ENCODE results near the gene TAAR1. TPM values are rescaled to one million over a fixed set of nuclear protein-coding genes. Genes with fewer than 3 reads are reported as not detected.

The TAAR1 gene, protein sequence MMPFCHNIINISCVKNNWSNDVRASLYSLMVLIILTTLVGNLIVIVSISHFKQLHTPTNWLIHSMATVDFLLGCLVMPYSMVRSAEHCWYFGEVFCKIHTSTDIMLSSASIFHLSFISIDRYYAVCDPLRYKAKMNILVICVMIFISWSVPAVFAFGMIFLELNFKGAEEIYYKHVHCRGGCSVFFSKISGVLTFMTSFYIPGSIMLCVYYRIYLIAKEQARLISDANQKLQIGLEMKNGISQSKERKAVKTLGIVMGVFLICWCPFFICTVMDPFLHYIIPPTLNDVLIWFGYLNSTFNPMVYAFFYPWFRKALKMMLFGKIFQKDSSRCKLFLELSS
- total RNA-seq (2022; extraction: Qiagen RNA extraction) = not detected in 5 replicates

GRCh38 chr6:132659082-132659481, at the start of gene TAAR1:
TAAR1 (minus strand) TSS chr6:132659182; CDS start chr6:132646003, 13,179 bp downstream.

DNA sequence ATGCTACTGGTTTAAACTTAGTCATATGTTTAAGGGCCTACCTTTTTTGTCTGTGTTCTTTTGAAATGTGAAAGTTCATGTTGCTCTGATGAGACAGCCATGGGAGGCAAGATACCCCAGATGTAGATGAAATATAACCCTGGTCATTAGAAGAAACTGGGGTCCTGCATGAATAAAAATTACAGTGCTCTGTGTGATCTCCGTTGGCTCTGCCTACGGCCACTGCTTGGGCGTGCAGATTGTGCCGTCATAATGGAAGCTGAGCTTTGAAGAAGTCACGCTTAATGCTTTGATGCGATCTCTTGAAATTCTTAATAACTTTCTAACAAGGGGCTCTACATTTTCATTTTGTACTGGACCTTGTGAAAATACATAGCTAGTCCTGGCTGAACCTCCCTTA, 34.8 kb downstream of the TAAR1 start, which contains the start of gene TAAR2:
Gene TAAR2, minus strand, starts transcription at position 101 of the 400 bp plus-strand sequence. Its CDS starts 0 bp downstream, at position 101.

Other genes with a start within 250 kb of the TAAR1 start
- 17.8 to 26.8 TPM (median 22.9 TPM) in 5 replicates for gene STX7, start 146.1 kb downstream of the TAAR1 start, total RNA-seq (2022; extraction: Qiagen RNA extraction)
- not detected in 5 replicates for gene TAAR9, start 120.9 kb downstream of the TAAR1 start, total RNA-seq (2022; extraction: Qiagen RNA extraction)
- gene TAAR8, start 106.5 kb downstream of the TAAR1 start, total RNA-seq (2022; extraction: Qiagen RNA extraction) = not detected in 5 replicates
- gene TAAR6, start 88.9 kb downstream of the TAAR1 start, total RNA-seq (2022; extraction: Qiagen RNA extraction) = not detected in 5 replicates
- gene TAAR5, start 69.4 kb downstream of the TAAR1 start, total RNA-seq (2022; extraction: Qiagen RNA extraction) = not detected in 5 replicates
- not detected in 5 replicates for gene TAAR2, start 34.9 kb downstream of the TAAR1 start, total RNA-seq (2022; extraction: Qiagen RNA extraction)
- gene VNN1, start 54.9 kb upstream of the TAAR1 start, total RNA-seq (2022; extraction: Qiagen RNA extraction) = 0.03 to 0.15 TPM (median 0.06 TPM) in 5 replicates
- not detected in 5 replicates for gene VNN2, start 98.7 kb upstream of the TAAR1 start, total RNA-seq (2022; extraction: Qiagen RNA extraction)
- gene SLC18B1, start 139.5 kb upstream of the TAAR1 start, total RNA-seq (2022; extraction: Qiagen RNA extraction) = 4.1 to 5.8 TPM (median 4.6 TPM) in 5 replicates
- gene RPS12, start 155.4 kb upstream of the TAAR1 start, total RNA-seq (2022; extraction: Qiagen RNA extraction) = 1,647 to 2,092 TPM (median 1,919 TPM) in 5 replicates

All from A549 treated with Hydrocortisone at 1 μM for 4 hours (cell line).